ENCODE data around the gene COMT. TPM values are rescaled to one million over a fixed set of nuclear protein-coding genes. Genes with fewer than 3 reads are reported as not detected.

The COMT gene
- total and polyA plus RNA-seq, 7 donors: 63.6 to 146 (median 117) TPM

DNA sequence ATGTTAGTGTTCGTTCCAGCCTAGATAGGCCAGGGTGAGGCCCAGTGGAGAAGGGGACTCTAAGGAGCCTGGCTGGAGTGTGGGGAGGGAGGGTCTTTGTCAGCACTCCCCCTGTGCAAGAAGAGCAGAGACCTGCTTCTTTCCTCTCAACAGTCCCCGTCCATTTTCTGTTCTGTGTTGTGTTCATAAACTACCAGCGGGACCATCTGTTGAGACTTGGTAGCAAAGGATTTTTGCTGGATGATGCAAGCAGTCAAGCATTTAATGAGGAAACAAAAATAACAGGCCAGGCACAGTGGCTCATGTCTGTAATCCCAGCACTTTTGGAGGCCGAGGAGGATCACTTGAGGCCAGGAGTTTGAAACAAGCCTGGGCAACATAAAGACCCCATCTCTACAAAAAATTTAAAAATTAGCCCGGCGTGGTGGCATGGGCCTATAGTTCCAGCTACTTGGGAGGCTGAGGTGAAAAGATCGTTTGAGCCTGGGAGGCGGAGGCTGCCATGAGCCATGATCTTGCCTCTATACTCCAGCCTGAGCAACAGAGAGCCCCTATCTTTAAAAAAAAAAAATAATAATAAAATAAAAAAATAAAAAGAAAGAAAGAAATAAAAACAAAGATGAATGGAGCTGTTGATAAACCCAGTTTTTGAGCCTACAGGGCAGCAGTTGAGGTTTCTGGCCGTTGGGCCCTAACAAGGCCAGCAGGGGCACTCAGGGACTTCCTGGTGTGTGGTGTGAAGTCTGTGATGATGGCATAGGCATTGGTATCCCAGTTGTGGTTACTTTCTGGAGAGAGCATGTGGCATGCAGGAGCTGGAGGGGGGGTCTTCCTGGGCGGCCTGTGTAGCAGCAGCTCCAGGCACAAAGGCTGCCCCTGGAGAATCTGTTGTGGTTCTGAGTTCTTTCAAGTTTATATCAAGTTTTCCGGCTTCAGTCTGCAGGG is 1.8 kb downstream of the COMT start:
- Histone ChIP-seq H3K9me3 (no peaks in the 10 kb centered on the region), H3K4me1 (peaks cover 59% of the 10 kb centered on the region), H3K27ac (peak overlapping the region; percentile 98), H3K36me3 (ENCODE audit: insufficient read depth in 1 of 2, low read depth in 1 of 2) (no peaks in the 10 kb centered on the region), H3K4me3 (peak overlapping the region; percentile 94), H3K27me3 (ENCODE audit: insufficient read depth in 3 of 3, low read length in 2 of 3) (no peaks in the 10 kb centered on the region)
- 28 to 37% (median 32%) methylated on average over 11 of the region's 11 CpGs for WGBS, 3 donors
- DNase-seq (no peak), ATAC-seq (peak; percentile 55 to 76 (median 64))
- intact Hi-C loops (cut with DNase I): no loop called here
- peak; percentile 6 for TF ChIP-seq CTCF (IDR thresholded peaks at IDR 0.05)

DNA sequence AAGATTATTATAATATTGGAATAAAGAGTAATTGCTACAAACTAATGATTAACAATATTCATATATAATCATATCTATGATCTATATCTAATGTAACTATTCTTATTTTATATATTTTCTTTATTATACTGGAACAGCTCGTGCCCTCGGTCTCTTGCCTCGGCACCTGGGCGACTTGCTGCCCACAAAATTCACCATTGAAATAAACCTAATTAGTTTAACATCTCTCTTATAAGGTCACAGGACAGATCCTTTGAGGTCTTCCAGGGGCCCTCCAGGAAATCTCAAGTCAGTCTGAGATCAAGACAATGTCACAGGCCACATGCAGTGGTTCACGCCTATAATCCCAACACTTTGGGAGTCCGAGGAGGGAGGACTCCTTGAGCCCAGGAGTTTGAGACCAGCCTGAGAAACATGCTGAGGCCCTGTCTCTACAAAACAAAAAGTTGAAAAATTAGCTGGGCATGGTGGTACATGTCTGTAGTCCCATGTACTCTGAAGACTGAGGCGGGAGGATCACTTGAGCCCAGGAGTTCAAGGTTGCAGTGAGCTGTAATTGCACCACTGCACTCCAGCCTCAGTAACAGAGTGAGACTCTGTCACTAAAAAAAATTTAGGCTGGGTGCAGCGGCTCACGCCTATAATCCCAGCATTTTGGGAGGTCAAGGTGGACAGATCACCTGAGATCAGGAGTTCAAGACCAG is 6.6 kb downstream of the COMT start:
- intact Hi-C loops (cut with DNase I): no loop called here
- 73 to 86% (median 75%) methylated on average over 9 of the region's 9 CpGs for WGBS, 3 donors
- ATAC-seq (no peak), DNase-seq (no peak)
- no peak for TF ChIP-seq CTCF (IDR thresholded peaks at IDR 0.05)
- H3K9me3 ChIP-seq: no peaks in the 10 kb centered on the region
- H3K27ac ChIP-seq: peak overlapping the region; percentile 94
- peaks cover 0 to 9% of the 10 kb centered on the region in 2 donors for H3K36me3 ChIP-seq (ENCODE audit: insufficient read depth in 1 of 2, low read depth in 1 of 2)
- no peaks in the 10 kb centered on the region for H3K27me3 ChIP-seq (ENCODE audit: insufficient read depth in 3 of 3, low read length in 2 of 3)
- peaks cover 67% of the 10 kb centered on the region for H3K4me1 ChIP-seq
- H3K4me3 ChIP-seq: no peak overlapping the region

- intact Hi-C loops (cut with DNase I): no loop called here
- peaks cover 38% of the 10 kb centered on the region for H3K4me1 ChIP-seq
- no peak overlapping the region for H3K4me3 ChIP-seq
- H3K27me3 ChIP-seq (ENCODE audit: insufficient read depth in 3 of 3, low read length in 2 of 3): no peaks in the 10 kb centered on the region
- H3K27ac ChIP-seq: no peak overlapping the region
- H3K36me3 ChIP-seq (ENCODE audit: insufficient read depth in 1 of 2, low read depth in 1 of 2): peaks cover 0 to 9% of the 10 kb centered on the region in 2 donors
- no peaks in the 10 kb centered on the region for H3K9me3 ChIP-seq
- no peak for ATAC-seq
- DNase-seq: no peak
- TF ChIP-seq CTCF (IDR thresholded peaks at IDR 0.05): no peak
- 66 to 80% (median 77%) methylated on average over 13 of the region's 13 CpGs for WGBS, 3 donors
Observed at GRCh38 chr22:19951346-19951745, 9.8 kb downstream of the COMT start.

GRCh38 chr22:19955241-19956128 is 13.9 kb downstream of the COMT start:
- intact Hi-C loops (cut with DNase I): no loop called here
- Histone ChIP-seq H3K36me3 (ENCODE audit: insufficient read depth in 1 of 2, low read depth in 1 of 2) (peaks cover 0 to under 1% of the 10 kb centered on the region in 2 donors), H3K27me3 (ENCODE audit: insufficient read depth in 3 of 3, low read length in 2 of 3) (no peaks in the 10 kb centered on the region), H3K9me3 (no peaks in the 10 kb centered on the region), H3K4me3 (no peak overlapping the region), H3K4me1 (peaks cover 10% of the 10 kb centered on the region), H3K27ac (peak overlapping the region; percentile 60)
- DNase-seq: peak in 1 of 2 donors; percentile 48
- 52 to 62% (median 55%) methylated on average over 19 of the region's 19 CpGs for WGBS, 3 donors
- ATAC-seq: peak in 1 of 4 donors; percentile 35
- TF ChIP-seq CTCF (IDR thresholded peaks at IDR 0.05): no peak
